ENCODE measurements around the gene SMARCB1. TPM values are rescaled to one million over a fixed set of nuclear protein-coding genes. Genes with fewer than 3 reads are reported as not detected.

Gene SMARCB1
- total and polyA plus RNA-seq, 2 donors (not counting 3 experiments of a cell fraction or from before 2014, with no cell fraction given): 113 to 148 TPM

GRCh38 chr22:23824476-23825245 is 37.9 kb downstream of the SMARCB1 start:
- H3K4me3 ChIP-seq (replicated peaks in 1 of 3; ENCODE audit: insufficient read depth in 1 of 3, low read depth in 1 of 3, low read length in 3 of 3): no peak overlapping the region
- no peaks in the 10 kb centered on the region for H4K20me1 ChIP-seq (replicated peaks; ENCODE audit: control insufficient read depth, extremely low read depth, insufficient read depth, low read length)
- TF ChIP-seq POLR2AphosphoS5 (IDR thresholded peaks at IDR 0.05; ENCODE audit: insufficient read depth, low read depth, low read length): no peak
- TF ChIP-seq JUN (IDR thresholded peaks at IDR 0.05; ENCODE audit: borderline replicate concordance, insufficient read depth, insufficient read length, low read depth): no peak
- dilution Hi-C loops (cut with MboI; ENCODE audit: extremely low pct_ligation_motif_present, low sequenced_read_pairs): no loop called here
- DNase-seq (ENCODE audit: low read depth, low spot score) (no peak), FAIRE-seq (no peak)
- no peaks in the 10 kb centered on the region for H3K27me3 ChIP-seq (ENCODE audit: control insufficient read depth in 2 of 2, insufficient read depth in 2 of 2, low read length in 2 of 2)
- H3K9ac ChIP-seq (replicated peaks; ENCODE audit: extremely low read depth, insufficient read depth, low read length): no peak overlapping the region
- H3K9me1 ChIP-seq (replicated peaks; ENCODE audit: control insufficient read depth, extremely low read depth, insufficient read depth, low read length): no peaks in the 10 kb centered on the region
- H3K4me1 ChIP-seq (ENCODE audit: control insufficient read depth, extremely low read depth, insufficient read depth, low read length): no peaks in the 10 kb centered on the region
- no peak overlapping the region for H3K4me2 ChIP-seq (ENCODE audit: insufficient read depth, low read length)
- no peak overlapping the region for H3K27ac ChIP-seq (ENCODE audit: insufficient read depth, low read depth, low read length)
- intact Hi-C loops (cut with micrococcal nuclease): no loop called here
- CTCF ChIA-PET: interaction anchor here (0.9 to 1.8 kb wide), 2 partner anchors 10 to 25 kb away, joined by 3 to 8 read pairs; no protein-coding TSS in a partner anchor
- H3K36me3 ChIP-seq (ENCODE audit: control insufficient read depth in 2 of 2, extremely low read depth in 1 of 2, insufficient read depth in 2 of 2, low read length in 2 of 2): peaks cover 16 to 59% of the 10 kb centered on the region in 2 experiments
- no TSS peak for BruUV-seq (replicated peaks)
- H3K79me2 ChIP-seq (ENCODE audit: control insufficient read depth, insufficient read depth, low read length): no peaks in the 10 kb centered on the region
- no peak overlapping the region for H2AFZ ChIP-seq (ENCODE audit: low read depth, low read length)
- POLR2A ChIA-PET: interaction anchor here (0.6 kb wide), 1 partner anchor 192 kb away, joined by 4 read pairs; the partner anchor contains the start of gene DRICH1
- no peaks in the 10 kb centered on the region for H3K9me3 ChIP-seq (replicated peaks; ENCODE audit: control insufficient read depth, insufficient read depth, low read length)

GRCh38 chr22:23825246-23825905 is 38.6 kb downstream of the SMARCB1 start:
- H2AFZ ChIP-seq (ENCODE audit: low read depth, low read length): no peak overlapping the region
- no peak for FAIRE-seq
- no peak overlapping the region for H3K4me2 ChIP-seq (ENCODE audit: insufficient read depth, low read length)
- H3K9ac ChIP-seq (replicated peaks; ENCODE audit: extremely low read depth, insufficient read depth, low read length): no peak overlapping the region
- dilution Hi-C loops (cut with MboI; ENCODE audit: extremely low pct_ligation_motif_present, low sequenced_read_pairs) (no loop called here), intact Hi-C loops (cut with micrococcal nuclease) (no loop called here)
- no peak overlapping the region for H3K4me3 ChIP-seq (replicated peaks in 1 of 3; ENCODE audit: insufficient read depth in 1 of 3, low read depth in 1 of 3, low read length in 3 of 3)
- CTCF ChIA-PET: interaction anchor here (1.1 to 1.8 kb wide), 2 partner anchors 24 to 47 kb away, joined by 3 to 8 read pairs; no protein-coding TSS in a partner anchor
- H3K79me2 ChIP-seq (ENCODE audit: control insufficient read depth, insufficient read depth, low read length): no peaks in the 10 kb centered on the region
- H3K9me1 ChIP-seq (replicated peaks; ENCODE audit: control insufficient read depth, extremely low read depth, insufficient read depth, low read length): no peaks in the 10 kb centered on the region
- BruUV-seq (replicated peaks): no TSS peak
- H4K20me1 ChIP-seq (replicated peaks; ENCODE audit: control insufficient read depth, extremely low read depth, insufficient read depth, low read length): no peaks in the 10 kb centered on the region
- peak overlapping the region; percentile 6 for H3K27ac ChIP-seq (ENCODE audit: insufficient read depth, low read depth, low read length)
- H3K4me1 ChIP-seq (ENCODE audit: control insufficient read depth, extremely low read depth, insufficient read depth, low read length): no peaks in the 10 kb centered on the region
- no peaks in the 10 kb centered on the region for H3K9me3 ChIP-seq (replicated peaks; ENCODE audit: control insufficient read depth, insufficient read depth, low read length)
- H3K27me3 ChIP-seq (ENCODE audit: control insufficient read depth in 2 of 2, insufficient read depth in 2 of 2, low read length in 2 of 2): no peaks in the 10 kb centered on the region
- TF ChIP-seq JUN (IDR thresholded peaks at IDR 0.05; ENCODE audit: borderline replicate concordance, insufficient read depth, insufficient read length, low read depth) (no peak), MYC (IDR thresholded peaks at IDR 0.05; ENCODE audit: low read depth, low read length) (no peak), MAX (IDR thresholded peaks at IDR 0.05; ENCODE audit: insufficient read depth, insufficient read length) (no peak), CTCF (IDR thresholded peaks at IDR 0.05; ENCODE audit: extremely low read depth in 1 of 2, insufficient read depth in 1 of 2, low read depth in 1 of 2, low read length in 2 of 2) (no peak), GATA2 (IDR thresholded peaks at IDR 0.05; ENCODE audit: insufficient read depth, insufficient read length, low read depth, low read length) (no peak), FOS (IDR thresholded peaks at IDR 0.05; ENCODE audit: borderline replicate concordance, insufficient read depth, low read length) (no peak), POLR2AphosphoS5 (IDR thresholded peaks at IDR 0.05; ENCODE audit: insufficient read depth, low read depth, low read length) (no peak), POLR2A (IDR thresholded peaks at IDR 0.05; ENCODE audit: low read depth, low read length) (no peak), EZH2 (IDR thresholded peaks at IDR 0.05; ENCODE audit: borderline replicate concordance, low read depth, low read length, severe bottlenecking) (no peak)
- POLR2A ChIA-PET: no interaction called here
- no peak for DNase-seq (ENCODE audit: low read depth, low spot score)
- peaks cover 16 to 59% of the 10 kb centered on the region in 2 experiments for H3K36me3 ChIP-seq (ENCODE audit: control insufficient read depth in 2 of 2, extremely low read depth in 1 of 2, insufficient read depth in 2 of 2, low read length in 2 of 2)

Measured in endothelial cell of umbilical vein (primary cell).